SU-DHL-6 (cell line): ENCODE data around the gene OPHN1.

Source experiments
- H2AFZ ChIP-seq: fragments of 200-600 bp; sonication (generic); 2 replicates; pipeline ENCODE4 v1.6.1; 2014; ENCODE audit warnings: low read depth, mild to moderate bottlenecking, moderate library complexity, mixed read lengths, antibody characterized with exemption, low read length; ENCODE audit not compliant: severe bottlenecking
- H3F3A ChIP-seq: fragments of 200-600 bp; shearing (Covaris generic); 2 replicates; pipeline ENCODE4 v1.6.0; 2016; ENCODE audit warnings: antibody characterized with exemption, mild to moderate bottlenecking; ENCODE audit not compliant: insufficient read depth
- H3K27ac ChIP-seq: fragments of 200-600 bp; sonication (generic); 2 replicates; pipeline ENCODE4 v1.5.1; 2016; ENCODE audit warnings: low read depth, mild to moderate bottlenecking, low read length, moderate library complexity, mixed read lengths
- H3K27me3 ChIP-seq: fragments of 200-600 bp; sonication (generic), shearing (Covaris generic); 2 replicates; pipeline ENCODE4 v1.6.0; 2014; ENCODE audit warnings: mild to moderate bottlenecking, low read length
- H3K36me3 ChIP-seq: fragments of 200-600 bp; sonication (generic); 2 replicates; pipeline ENCODE4 v1.6.1; 2014; ENCODE audit warnings: mild to moderate bottlenecking, low read length, mixed read lengths
- H3K4me2 ChIP-seq: fragments of 300-600, 200-600 bp; shearing (Covaris generic), sonication (generic); 2 replicates; pipeline ENCODE4 v1.6.0; 2014; ENCODE audit warnings: low read length, low read depth, mild to moderate bottlenecking; ENCODE audit not compliant: poor library complexity, severe bottlenecking
- H3K4me3 ChIP-seq: fragments of 200-600 bp; sonication (generic); 2 replicates; pipeline ENCODE4 v1.5.1; 2014; ENCODE audit warnings: antibody characterized with exemption, low read length, mild to moderate bottlenecking, mixed read lengths; ENCODE audit not compliant: insufficient read depth, poor library complexity, severe bottlenecking
- H3K79me2 ChIP-seq: fragments of 200-600 bp; sonication (generic); 2 replicates; pipeline ENCODE4 v1.6.1; 2014; ENCODE audit warnings: mild to moderate bottlenecking, low read length, moderate library complexity; ENCODE audit not compliant: insufficient read depth
- H3K9ac ChIP-seq: fragments of 200-600 bp; sonication (generic); 2 replicates; pipeline ENCODE4 v1.7.0; 2014; ENCODE audit warnings: mild to moderate bottlenecking, low read length
- H3K9me2 ChIP-seq: fragments of 200-600 bp; sonication (generic); replicated peaks from 2 replicates; pipeline ENCODE4 v1.6.1; 2014; ENCODE audit warnings: low read length; ENCODE audit not compliant: insufficient read depth
- H3K9me3 ChIP-seq: fragments of 200-600 bp; sonication (generic); 2 replicates; pipeline ENCODE4 v1.6.1; 2014; ENCODE audit warnings: low read length, mixed read lengths; ENCODE audit not compliant: insufficient read depth
- H4K20me1 ChIP-seq: fragments of 200-600 bp; sonication (generic); 2 replicates; pipeline ENCODE4 v1.6.1; 2014; ENCODE audit warnings: low read depth, mild to moderate bottlenecking, antibody characterized with exemption, low read length, moderate library complexity, mixed read lengths
- EZH2phosphoT487 ChIP-seq: fragments of 200-600 bp; sonication (generic), shearing (Covaris generic); conservative IDR thresholded peaks from 2 replicates; pipeline ENCODE4 v1.6.1; 2018; ENCODE audit warnings: mild to moderate bottlenecking, antibody characterized with exemption, low read length, moderate library complexity, mixed read lengths
- TF ChIP-seq, protein P1 (sequence below): fragments of 200-600 bp; sonication (generic); IDR thresholded peaks from one replicate; pipeline ENCODE4 v1.5.1; 2017; ENCODE audit warnings: antibody characterized with exemption, mild to moderate bottlenecking, low read length, moderate library complexity; ENCODE audit not compliant: insufficient read depth, poor library complexity, severe bottlenecking

Gene OPHN1

DNA sequence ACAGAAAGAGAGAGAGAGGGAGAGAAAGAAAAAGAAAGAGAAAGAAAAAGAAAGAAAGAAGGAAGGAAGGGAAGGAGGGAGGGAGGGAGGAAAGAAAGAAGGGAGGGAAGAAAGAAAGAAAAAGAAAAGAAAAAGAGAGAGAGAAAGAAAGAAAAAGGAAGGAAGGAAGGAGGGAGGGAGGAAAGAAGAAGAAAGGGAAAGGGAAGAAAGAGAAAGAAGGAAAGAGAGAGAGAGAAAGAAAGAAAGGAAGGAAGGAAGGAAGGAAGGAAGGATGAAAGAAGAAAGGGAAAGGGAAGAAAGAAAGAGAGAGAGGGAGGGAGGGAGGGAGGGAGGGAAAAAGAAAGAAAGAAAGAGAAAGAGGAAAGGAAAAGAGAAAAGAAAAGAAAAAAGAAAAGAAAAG, 10.8 kb downstream of the OPHN1 start:
- TF ChIP-seq EZH2phosphoT487: no peak
- TF ChIP-seq, protein P1, sequence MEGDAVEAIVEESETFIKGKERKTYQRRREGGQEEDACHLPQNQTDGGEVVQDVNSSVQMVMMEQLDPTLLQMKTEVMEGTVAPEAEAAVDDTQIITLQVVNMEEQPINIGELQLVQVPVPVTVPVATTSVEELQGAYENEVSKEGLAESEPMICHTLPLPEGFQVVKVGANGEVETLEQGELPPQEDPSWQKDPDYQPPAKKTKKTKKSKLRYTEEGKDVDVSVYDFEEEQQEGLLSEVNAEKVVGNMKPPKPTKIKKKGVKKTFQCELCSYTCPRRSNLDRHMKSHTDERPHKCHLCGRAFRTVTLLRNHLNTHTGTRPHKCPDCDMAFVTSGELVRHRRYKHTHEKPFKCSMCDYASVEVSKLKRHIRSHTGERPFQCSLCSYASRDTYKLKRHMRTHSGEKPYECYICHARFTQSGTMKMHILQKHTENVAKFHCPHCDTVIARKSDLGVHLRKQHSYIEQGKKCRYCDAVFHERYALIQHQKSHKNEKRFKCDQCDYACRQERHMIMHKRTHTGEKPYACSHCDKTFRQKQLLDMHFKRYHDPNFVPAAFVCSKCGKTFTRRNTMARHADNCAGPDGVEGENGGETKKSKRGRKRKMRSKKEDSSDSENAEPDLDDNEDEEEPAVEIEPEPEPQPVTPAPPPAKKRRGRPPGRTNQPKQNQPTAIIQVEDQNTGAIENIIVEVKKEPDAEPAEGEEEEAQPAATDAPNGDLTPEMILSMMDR: no peak
- Histone ChIP-seq H3K27ac (no peak overlapping the region), H3K36me3 (no peaks in the 10 kb centered on the region), H3F3A (no peaks in the 10 kb centered on the region), H4K20me1 (no peaks in the 10 kb centered on the region), H3K4me3 (no peak overlapping the region), H2AFZ (no peak overlapping the region), H3K4me2 (no peak overlapping the region), H3K9me3 (no peaks in the 10 kb centered on the region), H3K79me2 (no peaks in the 10 kb centered on the region), H3K9ac (no peak overlapping the region), H3K27me3 (no peaks in the 10 kb centered on the region), H3K9me2 (no peaks in the 10 kb centered on the region)

DNA sequence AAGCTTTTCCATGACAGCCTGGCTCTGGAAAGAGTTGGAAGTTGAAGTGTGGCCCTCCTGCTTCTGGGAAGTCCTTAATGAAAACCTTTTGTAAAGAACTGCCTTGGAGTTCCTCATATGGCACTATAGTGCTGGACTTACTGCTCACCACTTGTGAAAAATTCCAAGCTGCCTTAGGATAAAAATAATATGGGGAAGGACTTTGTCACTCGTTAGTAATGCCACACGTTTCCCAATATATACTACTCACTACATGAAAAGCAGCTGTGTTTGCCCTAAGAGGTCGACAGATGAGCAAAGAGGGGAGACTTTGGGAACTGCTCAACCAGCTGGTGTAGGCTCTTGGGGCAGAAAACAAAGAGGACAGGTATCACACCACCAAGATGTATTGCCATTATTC, 11.7 kb downstream of the OPHN1 start:
- TF ChIP-seq EZH2phosphoT487: no peak
- TF ChIP-seq, protein P1: no peak
- no peak overlapping the region for H3K4me2 ChIP-seq
- H3K27ac ChIP-seq: no peak overlapping the region

DNA sequence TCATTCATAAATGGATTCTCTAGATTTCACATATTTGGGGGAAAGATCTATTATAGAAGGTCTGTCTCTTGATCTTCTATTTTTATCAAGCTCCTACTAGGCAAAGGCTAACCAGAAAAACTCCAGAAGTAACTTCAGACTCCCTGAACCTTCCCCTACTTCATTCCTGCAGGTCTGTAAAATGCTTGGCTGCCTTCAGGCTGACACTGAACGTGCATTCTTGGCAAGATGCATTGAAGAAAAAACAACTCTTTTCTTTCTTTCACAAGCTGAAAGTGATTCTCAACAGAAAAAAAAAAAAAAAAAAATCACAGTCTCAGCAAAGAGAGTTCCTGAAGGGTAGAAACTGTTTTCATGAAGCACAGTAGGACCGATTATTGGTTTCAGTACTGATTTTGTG, 12.7 kb downstream of the OPHN1 start:
- Histone ChIP-seq H3K9me3 (no peaks in the 10 kb centered on the region), H3K79me2 (no peaks in the 10 kb centered on the region), H3K27ac (no peak overlapping the region), H3F3A (no peaks in the 10 kb centered on the region), H3K4me3 (no peak overlapping the region), H3K36me3 (no peaks in the 10 kb centered on the region), H3K4me2 (no peak overlapping the region), H4K20me1 (no peaks in the 10 kb centered on the region), H3K9me2 (no peaks in the 10 kb centered on the region), H3K27me3 (no peaks in the 10 kb centered on the region), H3K9ac (no peak overlapping the region), H2AFZ (no peak overlapping the region)
- TF ChIP-seq EZH2phosphoT487: no peak
- TF ChIP-seq, protein P1: no peak

More for the DNA sequence above, 11.7 kb downstream of the OPHN1 start:
- Histone ChIP-seq H3K79me2 (no peaks in the 10 kb centered on the region), H2AFZ (no peak overlapping the region), H4K20me1 (no peaks in the 10 kb centered on the region), H3K9me3 (no peaks in the 10 kb centered on the region), H3F3A (no peaks in the 10 kb centered on the region), H3K9me2 (no peaks in the 10 kb centered on the region), H3K36me3 (no peaks in the 10 kb centered on the region), H3K27me3 (no peaks in the 10 kb centered on the region), H3K4me3 (no peak overlapping the region), H3K9ac (no peak overlapping the region)
